GM10266 (cell line): ENCODE measurements around the gene NKX3-2.

ENCODE experiments used
- DNase-seq: peaks from one replicate; pipeline ENCODE4 v3.0.0; 2012; ENCODE audit errors: extremely low spot score
- CTCF ChIP-seq: IDR thresholded peaks from 2 replicates; pipeline ENCODE4 v1.5.1; 2012; ENCODE audit warnings: mild to moderate bottlenecking, low read depth; ENCODE audit not compliant: control insufficient read depth, insufficient read depth; ENCODE audit errors: missing control alignments

NKX3-2 gene

DNA sequence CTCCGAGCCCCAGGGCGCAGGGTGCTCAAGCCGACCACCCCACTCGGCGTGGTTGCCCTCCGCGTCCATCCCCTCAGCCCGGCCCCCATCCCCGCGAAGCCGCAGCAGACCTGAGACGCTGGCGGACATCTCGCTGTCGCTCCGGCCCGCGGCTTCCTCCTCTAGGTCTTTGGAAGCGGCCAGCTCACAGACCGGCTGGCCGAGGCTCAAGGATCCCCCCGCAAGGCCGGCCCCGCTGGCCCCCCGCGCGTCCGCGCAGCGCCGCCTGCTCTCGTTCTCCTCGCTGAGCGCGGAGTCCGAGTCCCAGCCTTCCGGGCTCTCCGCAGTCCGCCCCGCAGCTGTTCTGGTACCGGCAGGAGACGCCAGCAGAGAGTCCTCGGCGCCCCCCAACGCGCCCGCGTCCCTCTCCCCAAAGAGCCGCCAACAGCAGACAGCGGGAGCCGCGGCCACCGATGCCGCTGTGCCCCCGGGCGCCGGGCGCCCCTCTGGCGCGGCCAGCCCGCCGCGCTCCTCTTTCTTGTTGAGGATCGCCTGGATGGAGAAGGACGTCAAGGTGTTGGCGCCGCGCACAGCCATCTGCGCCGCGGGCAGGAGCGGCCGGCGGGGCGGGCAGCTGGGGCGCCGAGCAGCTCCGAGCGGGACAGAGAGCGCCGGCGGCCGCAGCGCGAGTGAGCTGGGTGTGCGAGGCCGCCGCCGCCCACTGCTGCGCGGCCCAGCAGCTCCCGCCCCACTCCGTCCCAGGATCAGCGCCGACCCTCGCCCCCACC lies at the start of gene NKX3-2:
Gene NKX3-2 (minus strand): TSS at position 670 of the 767 bp plus-strand sequence. CDS start 94 bp downstream, at position 576.
- DNase-seq, result peak; percentile 56
- TF ChIP-seq CTCF, result no peak

DNA sequence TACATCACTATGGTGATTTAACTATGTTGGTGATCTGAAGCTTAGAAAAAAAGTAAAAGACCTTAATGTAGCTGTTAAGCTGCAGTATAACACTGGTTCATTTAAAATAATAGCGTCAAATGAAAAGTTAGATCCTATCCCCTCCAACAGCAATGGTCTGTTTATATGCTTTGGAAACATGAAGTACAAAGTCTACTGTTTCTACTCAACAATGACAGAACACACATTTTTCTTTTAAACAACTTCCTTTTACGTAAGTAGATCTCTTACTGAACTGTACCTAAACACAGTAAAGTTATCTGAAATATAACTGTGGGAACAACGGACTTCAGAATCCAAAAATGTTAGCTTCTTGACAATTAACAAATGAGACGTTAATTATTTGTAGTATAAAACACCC lies 47.9 kb upstream of the NKX3-2 start:
- no peak for TF ChIP-seq CTCF

GRCh38 chr4:13590766-13591165 lies 46.5 kb upstream of the NKX3-2 start:
- no peak for TF ChIP-seq CTCF
- DNase-seq, result no peak

More for the DNA sequence above, 47.9 kb upstream of the NKX3-2 start:
- no peak for DNase-seq

- no peak for DNase-seq
- TF ChIP-seq CTCF, result no peak
Measured at GRCh38 chr4:13588954-13589353, 44.6 kb upstream of the NKX3-2 start.

GRCh38 chr4:13584481-13584880 lies 40.2 kb upstream of the NKX3-2 start:
- no peak for DNase-seq
- no peak for TF ChIP-seq CTCF

GRCh38 chr4:13580036-13580435 lies 35.7 kb upstream of the NKX3-2 start:
- no peak for TF ChIP-seq CTCF
- no peak for DNase-seq

DNA sequence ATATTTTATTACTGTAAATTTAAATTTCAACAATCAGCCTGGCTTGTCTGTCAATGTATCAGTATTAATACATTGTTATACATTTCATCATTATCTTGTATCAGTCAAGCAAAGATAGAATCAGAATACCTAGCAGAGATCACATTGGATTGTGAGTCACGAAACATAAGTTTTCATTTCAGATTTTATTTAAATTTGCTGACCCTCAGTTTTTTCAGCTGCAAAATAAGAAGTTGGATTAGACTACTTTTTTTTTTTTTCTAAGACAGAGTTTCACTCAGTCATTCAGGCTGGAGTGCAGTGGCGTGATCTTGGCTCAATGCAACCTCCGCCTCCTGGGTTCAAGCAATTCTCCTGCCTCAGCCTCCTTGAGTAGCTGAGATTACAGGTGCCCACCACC lies 33.4 kb upstream of the NKX3-2 start:
- TF ChIP-seq CTCF, result no peak
- DNase-seq, result no peak
